HEK293 (cell line): Measurements from ENCODE around the gene OR51V1.

ENCODE experiments used
- CTCF ChIP-seq: fragments of 450-650 bp; formaldehyde crosslinking; IDR thresholded peaks from 2 replicates; pipeline ENCODE4 v1.5.1; 2016; ENCODE audit warnings: missing biosample characterization, missing genetic modification characterization
- KLF8 ChIP-seq: fragments of 450-650 bp; formaldehyde crosslinking; IDR thresholded peaks from 2 replicates; pipeline ENCODE4 v1.5.1; 2016; ENCODE audit warnings: missing biosample characterization, missing genetic modification characterization
- PATZ1 ChIP-seq: fragments of 450-650 bp; formaldehyde crosslinking; IDR thresholded peaks from 2 replicates; pipeline ENCODE4 v1.5.1; 2016; ENCODE audit warnings: missing biosample characterization, missing genetic modification characterization
- RBAK ChIP-seq: fragments of 450-650 bp; formaldehyde crosslinking; IDR thresholded peaks from 2 replicates; pipeline ENCODE4 v1.5.1; 2016; ENCODE audit warnings: missing biosample characterization, missing genetic modification characterization
- ZFP37 ChIP-seq: fragments of 450-650 bp; formaldehyde crosslinking; IDR thresholded peaks from 2 replicates; pipeline ENCODE4 v1.5.1; 2016; ENCODE audit warnings: missing biosample characterization, missing genetic modification characterization
- ZNF112 ChIP-seq: fragments of 450-650 bp; formaldehyde crosslinking; IDR thresholded peaks from 2 replicates; pipeline ENCODE4 v1.5.0; 2017; ENCODE audit warnings: missing biosample characterization, missing genetic modification characterization
- ZNF416 ChIP-seq: fragments of 450-650 bp; formaldehyde crosslinking; IDR thresholded peaks from 2 replicates; pipeline ENCODE4 v1.5.1; 2016; ENCODE audit warnings: missing biosample characterization, missing genetic modification characterization
- ZNF473 ChIP-seq: fragments of 450-650 bp; formaldehyde crosslinking; IDR thresholded peaks from 2 replicates; pipeline ENCODE4 v1.5.1; 2017; ENCODE audit warnings: missing biosample characterization, missing genetic modification characterization
- ZNF514 ChIP-seq: fragments of 450-650 bp; formaldehyde crosslinking; IDR thresholded peaks from 2 replicates; pipeline ENCODE4 v1.5.1; 2016; ENCODE audit warnings: missing biosample characterization, missing genetic modification characterization
- ZNF549 ChIP-seq: fragments of 450-650 bp; IDR thresholded peaks from 2 replicates; pipeline ENCODE4 v1.5.1; 2018; ENCODE audit warnings: missing biosample characterization, missing genetic modification characterization, mild to moderate bottlenecking, inconsistent platforms, moderate library complexity
- ZNF660 ChIP-seq: fragments of 450-650 bp; IDR thresholded peaks from 2 replicates; pipeline ENCODE4 v1.5.1; 2018; ENCODE audit warnings: missing biosample characterization, mild to moderate bottlenecking, missing genetic modification characterization
- ZNF776 ChIP-seq: fragments of 450-650 bp; formaldehyde crosslinking; IDR thresholded peaks from 2 replicates; pipeline ENCODE4 v1.5.0; 2017; ENCODE audit warnings: missing biosample characterization, missing genetic modification characterization, borderline replicate concordance
- TF ChIP-seq, protein P1 (sequence below): fragments of 450-650 bp; formaldehyde crosslinking; IDR thresholded peaks from 2 replicates; pipeline ENCODE4 v1.5.1; 2016; ENCODE audit warnings: missing biosample characterization, missing genetic modification characterization

- no peak for TF ChIP-seq ZNF416 (tag by site-specific recombination)
- no peak for TF ChIP-seq PATZ1 (tag by site-specific recombination)
- no peak for TF ChIP-seq KLF8 (tag by site-specific recombination)
- no peak for TF ChIP-seq ZNF473 (tag by site-specific recombination)
- TF ChIP-seq CTCF (tag by site-specific recombination), result no peak
- TF ChIP-seq ZNF660 (tag by site-specific recombination), result no peak
- no peak for TF ChIP-seq ZNF776
- TF ChIP-seq RBAK (tag by site-specific recombination), result no peak
- no peak for TF ChIP-seq ZFP37 (tag by site-specific recombination)
- TF ChIP-seq ZNF514 (tag by site-specific recombination), result no peak
- no peak for TF ChIP-seq ZNF549 (tag by site-specific recombination)
- no peak for TF ChIP-seq ZNF112 (tag by site-specific recombination)
- TF ChIP-seq, protein P1, sequence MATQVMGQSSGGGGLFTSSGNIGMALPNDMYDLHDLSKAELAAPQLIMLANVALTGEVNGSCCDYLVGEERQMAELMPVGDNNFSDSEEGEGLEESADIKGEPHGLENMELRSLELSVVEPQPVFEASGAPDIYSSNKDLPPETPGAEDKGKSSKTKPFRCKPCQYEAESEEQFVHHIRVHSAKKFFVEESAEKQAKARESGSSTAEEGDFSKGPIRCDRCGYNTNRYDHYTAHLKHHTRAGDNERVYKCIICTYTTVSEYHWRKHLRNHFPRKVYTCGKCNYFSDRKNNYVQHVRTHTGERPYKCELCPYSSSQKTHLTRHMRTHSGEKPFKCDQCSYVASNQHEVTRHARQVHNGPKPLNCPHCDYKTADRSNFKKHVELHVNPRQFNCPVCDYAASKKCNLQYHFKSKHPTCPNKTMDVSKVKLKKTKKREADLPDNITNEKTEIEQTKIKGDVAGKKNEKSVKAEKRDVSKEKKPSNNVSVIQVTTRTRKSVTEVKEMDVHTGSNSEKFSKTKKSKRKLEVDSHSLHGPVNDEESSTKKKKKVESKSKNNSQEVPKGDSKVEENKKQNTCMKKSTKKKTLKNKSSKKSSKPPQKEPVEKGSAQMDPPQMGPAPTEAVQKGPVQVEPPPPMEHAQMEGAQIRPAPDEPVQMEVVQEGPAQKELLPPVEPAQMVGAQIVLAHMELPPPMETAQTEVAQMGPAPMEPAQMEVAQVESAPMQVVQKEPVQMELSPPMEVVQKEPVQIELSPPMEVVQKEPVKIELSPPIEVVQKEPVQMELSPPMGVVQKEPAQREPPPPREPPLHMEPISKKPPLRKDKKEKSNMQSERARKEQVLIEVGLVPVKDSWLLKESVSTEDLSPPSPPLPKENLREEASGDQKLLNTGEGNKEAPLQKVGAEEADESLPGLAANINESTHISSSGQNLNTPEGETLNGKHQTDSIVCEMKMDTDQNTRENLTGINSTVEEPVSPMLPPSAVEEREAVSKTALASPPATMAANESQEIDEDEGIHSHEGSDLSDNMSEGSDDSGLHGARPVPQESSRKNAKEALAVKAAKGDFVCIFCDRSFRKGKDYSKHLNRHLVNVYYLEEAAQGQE (tag by site-specific recombination), result no peak
Observed at GRCh38 chr11:5239046-5239445, 38.6 kb upstream of the OR51V1 start.
